GM12872 (cell line): ENCODE measurements around the gene SCAF1.

Experiments used
- TF ChIP-seq, protein P1 (sequence below): IDR thresholded peaks from 3 replicates; pipeline ENCODE4 v1.5.1; 2011; ENCODE audit warnings: low read depth, mild to moderate bottlenecking, low read length, moderate library complexity; ENCODE audit not compliant: insufficient read depth

SCAF1 gene

DNA sequence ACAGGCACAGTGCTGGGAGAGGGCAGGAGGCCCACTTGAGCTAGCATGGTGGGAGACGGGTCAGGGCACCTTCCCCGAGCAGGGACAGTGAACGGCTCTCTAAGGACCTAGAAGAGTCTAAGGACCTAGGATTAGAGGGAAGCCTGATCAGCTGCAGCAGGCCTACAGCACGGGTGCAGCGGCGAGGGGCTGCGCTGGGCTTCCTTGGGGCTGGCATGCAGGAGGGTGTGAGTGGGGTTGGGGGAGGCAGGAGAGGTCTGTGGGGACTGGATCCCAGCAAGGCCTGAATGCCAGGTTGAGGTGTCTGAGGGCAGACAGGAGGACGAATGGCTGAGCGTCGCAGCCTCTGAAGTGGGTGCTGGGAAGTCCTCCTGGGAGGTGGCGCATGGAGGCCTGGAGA lies 3.6 kb downstream of the SCAF1 start:
- TF ChIP-seq, protein P1, sequence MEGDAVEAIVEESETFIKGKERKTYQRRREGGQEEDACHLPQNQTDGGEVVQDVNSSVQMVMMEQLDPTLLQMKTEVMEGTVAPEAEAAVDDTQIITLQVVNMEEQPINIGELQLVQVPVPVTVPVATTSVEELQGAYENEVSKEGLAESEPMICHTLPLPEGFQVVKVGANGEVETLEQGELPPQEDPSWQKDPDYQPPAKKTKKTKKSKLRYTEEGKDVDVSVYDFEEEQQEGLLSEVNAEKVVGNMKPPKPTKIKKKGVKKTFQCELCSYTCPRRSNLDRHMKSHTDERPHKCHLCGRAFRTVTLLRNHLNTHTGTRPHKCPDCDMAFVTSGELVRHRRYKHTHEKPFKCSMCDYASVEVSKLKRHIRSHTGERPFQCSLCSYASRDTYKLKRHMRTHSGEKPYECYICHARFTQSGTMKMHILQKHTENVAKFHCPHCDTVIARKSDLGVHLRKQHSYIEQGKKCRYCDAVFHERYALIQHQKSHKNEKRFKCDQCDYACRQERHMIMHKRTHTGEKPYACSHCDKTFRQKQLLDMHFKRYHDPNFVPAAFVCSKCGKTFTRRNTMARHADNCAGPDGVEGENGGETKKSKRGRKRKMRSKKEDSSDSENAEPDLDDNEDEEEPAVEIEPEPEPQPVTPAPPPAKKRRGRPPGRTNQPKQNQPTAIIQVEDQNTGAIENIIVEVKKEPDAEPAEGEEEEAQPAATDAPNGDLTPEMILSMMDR, result no peak

DNA sequence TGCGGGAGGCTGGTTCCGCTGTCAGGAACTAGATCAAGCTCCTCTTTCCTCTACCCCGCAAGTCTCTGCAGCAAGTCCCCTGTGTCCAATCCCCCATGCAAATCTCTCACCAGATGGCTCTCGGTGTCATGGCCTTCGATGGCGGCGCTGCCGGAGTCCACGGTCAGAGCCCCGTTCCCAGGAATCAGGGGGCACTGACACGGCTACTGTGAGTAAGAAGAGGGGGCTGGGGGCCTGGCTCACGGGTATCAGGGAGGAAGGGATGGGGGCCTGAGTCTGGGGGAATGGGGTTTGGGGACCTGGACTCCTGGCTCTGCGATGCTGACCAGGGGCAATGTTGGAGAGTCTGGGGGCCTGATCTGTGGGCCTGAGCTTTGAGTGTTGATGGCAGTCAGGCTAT lies 4.0 kb downstream of the SCAF1 start:
- TF ChIP-seq, protein P1, result no peak

DNA sequence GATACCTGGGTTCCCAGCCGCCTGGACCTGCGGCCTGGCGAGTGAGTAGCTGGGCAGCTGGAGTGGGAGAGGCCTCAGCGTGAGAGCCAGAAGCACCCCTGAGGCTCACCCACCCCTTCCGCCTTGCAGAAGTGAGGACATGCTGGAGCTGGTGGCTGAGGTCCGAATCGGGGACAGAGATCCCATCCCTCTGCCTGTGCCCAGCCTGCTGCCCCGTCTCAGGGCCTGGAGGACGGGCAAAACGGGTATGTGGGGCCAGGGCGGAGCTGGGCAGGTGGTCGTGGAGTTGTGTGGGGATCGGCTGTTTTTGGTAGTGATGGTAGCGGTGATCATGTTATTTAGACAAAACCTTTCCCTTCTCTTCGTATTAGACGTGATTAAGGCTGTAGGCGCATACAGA lies 4.6 kb downstream of the SCAF1 start:
- TF ChIP-seq, protein P1, result no peak

DNA sequence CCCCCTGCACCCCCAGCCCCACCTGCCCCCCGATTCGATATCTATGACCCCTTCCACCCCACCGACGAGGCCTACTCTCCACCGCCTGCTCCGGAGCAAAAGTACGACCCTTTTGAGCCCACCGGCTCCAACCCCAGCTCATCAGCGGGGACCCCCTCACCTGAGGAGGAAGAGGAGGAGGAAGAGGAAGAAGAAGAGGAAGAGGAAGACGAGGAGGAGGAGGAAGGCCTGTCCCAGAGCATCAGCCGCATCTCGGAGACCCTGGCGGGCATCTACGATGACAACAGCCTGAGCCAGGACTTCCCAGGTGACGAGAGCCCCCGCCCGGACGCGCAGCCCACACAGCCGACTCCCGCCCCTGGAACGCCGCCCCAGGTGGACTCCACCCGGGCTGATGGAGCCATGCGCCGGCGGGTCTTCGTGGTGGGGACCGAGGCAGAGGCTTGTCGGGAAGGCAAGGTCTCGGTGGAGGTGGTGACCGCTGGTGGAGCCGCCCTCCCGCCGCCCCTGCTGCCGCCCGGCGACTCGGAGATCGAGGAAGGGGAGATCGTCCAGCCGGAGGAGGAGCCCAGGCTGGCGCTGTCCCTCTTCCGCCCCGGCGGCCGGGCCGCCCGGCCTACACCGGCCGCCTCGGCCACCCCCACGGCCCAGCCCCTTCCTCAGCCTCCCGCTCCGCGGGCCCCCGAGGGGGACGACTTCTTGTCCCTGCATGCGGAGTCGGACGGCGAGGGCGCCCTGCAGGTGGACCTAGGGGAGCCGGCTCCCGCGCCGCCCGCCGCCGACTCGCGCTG lies 9.2 kb downstream of the SCAF1 start:
- TF ChIP-seq, protein P1, result no peak

DNA sequence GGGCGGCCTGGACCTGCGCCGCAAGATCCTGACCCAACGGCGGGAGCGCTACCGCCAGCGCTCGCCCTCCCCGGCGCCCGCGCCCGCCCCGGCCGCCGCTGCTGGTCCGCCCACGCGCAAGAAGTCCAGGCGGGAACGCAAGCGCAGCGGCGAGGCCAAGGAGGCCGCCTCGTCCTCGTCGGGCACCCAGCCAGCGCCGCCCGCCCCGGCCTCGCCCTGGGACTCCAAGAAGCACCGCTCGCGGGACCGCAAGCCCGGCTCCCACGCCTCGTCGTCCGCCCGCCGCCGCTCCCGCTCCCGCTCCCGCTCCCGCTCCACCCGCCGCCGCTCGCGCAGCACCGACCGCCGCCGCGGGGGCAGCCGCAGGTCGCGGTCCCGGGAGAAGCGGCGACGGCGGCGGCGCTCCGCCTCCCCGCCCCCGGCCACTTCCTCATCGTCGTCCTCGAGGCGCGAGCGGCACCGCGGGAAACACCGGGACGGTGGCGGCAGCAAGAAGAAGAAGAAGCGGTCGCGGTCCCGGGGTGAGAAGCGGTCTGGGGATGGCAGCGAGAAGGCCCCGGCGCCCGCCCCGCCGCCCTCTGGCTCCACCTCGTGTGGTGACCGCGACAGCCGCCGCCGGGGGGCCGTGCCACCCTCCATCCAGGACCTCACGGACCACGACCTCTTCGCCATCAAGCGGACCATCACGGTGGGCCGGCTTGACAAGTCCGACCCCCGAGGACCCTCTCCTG lies 10.0 kb downstream of the SCAF1 start:
- TF ChIP-seq, protein P1, result no peak

DNA sequence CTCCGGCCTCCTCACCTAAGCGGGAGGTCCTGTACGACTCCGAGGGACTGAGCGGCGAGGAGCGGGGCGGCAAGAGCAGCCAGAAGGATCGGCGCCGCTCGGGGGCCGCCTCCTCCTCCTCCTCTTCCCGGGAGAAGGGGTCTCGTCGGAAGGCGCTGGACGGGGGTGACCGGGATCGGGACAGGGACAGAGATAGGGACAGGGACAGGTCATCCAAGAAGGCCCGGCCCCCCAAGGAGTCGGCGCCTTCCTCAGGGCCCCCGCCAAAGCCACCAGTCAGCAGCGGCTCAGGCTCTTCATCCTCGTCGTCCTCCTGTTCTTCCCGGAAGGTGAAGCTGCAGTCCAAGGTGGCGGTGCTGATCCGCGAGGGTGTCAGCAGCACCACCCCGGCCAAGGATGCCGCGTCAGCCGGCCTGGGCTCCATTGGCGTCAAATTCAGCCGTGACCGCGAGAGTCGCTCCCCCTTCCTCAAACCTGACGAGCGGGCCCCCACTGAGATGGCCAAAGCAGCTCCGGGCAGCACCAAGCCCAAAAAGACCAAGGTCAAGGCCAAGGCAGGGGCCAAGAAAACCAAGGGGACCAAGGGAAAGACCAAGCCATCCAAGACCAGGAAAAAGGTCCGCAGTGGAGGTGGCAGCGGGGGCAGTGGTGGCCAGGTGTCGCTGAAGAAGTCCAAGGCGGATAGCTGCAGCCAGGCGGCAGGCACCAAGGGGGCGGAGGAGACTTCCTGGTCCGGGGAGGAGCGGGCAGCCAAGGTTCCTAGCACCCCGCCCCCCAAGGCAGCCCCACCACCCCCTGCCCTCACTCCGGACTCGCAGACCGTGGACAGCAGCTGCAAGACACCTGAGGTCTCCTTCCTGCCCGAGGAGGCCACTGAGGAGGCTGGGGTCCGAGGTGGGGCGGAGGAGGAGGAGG lies 10.8 kb downstream of the SCAF1 start:
- TF ChIP-seq, protein P1, result no peak

DNA sequence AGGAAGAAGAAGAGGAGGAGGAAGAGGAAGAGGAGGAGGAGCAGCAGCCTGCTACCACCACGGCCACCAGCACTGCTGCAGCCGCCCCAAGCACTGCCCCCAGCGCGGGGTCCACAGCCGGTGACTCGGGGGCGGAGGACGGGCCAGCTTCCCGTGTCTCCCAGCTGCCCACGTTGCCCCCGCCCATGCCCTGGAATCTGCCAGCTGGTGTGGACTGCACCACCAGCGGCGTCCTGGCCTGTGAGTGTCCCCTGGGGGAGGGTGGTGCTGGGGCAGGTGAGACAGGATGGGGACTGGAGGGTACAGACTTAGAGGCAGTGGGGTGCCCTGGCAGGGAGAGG lies 11.4 kb downstream of the SCAF1 start:
- TF ChIP-seq, protein P1, result no peak
